H1 (cell line): ENCODE measurements around the gene UBL4B. TPM values are rescaled to one million over a fixed set of nuclear protein-coding genes. Genes with fewer than 3 reads are reported as not detected.

ENCODE experiments used
- CTCF ChIA-PET: fragments of 300-600 bp; sonication (Branson Sonifier 250); formaldehyde crosslinking; loops from one replicate; lab custom pipeline; 2021; ENCODE audit not compliant: partially characterized antibody; lab: Charles Lee
- POLR2A ChIA-PET: fragments of 300-600 bp; sonication (Branson Sonifier 250); formaldehyde crosslinking; loops from one replicate; lab custom pipeline; 2021; ENCODE audit warnings: inconsistent platforms; ENCODE audit not compliant: partially characterized antibody; lab: Charles Lee
- DNase-seq, 2 experiments: peaks; one replicate each; pipeline versions ENCODE4 v3.0.0 to v3.0.0-alpha.2; 2010 to 2022; ENCODE audit warnings: low spot score in 2 of 2, low read depth in 1 of 2, mixed read lengths in 1 of 2
- FAIRE-seq: peaks from 2 replicates; lab custom pipeline; 2011; peaks lifted over from hg19 to GRCh38; lab: Jason Lieb, UNC
- H2AFZ ChIP-seq: 2 replicates; pipeline ENCODE4 v1.8.1; 2012; ENCODE audit warnings: low read length, inconsistent platforms
- H2AK5ac ChIP-seq: 2 replicates; pipeline ENCODE4 v1.6.1; 2013; ENCODE audit warnings: low read depth, low read length
- H2BK120ac ChIP-seq: replicated peaks from 2 replicates; pipeline ENCODE3; 2013; ENCODE audit warnings: low read depth, low read length, inconsistent platforms
- H2BK12ac ChIP-seq: 2 replicates; pipeline ENCODE4 v1.6.1; 2013; ENCODE audit warnings: low read depth, low read length
- H2BK15ac ChIP-seq: 2 replicates; pipeline ENCODE4 v1.6.1; 2013; ENCODE audit warnings: low read length
- H2BK20ac ChIP-seq: 2 replicates; pipeline ENCODE4 v1.6.1; 2013; ENCODE audit warnings: low read length
- H2BK5ac ChIP-seq: 2 replicates; pipeline ENCODE4 v1.6.1; 2013; ENCODE audit warnings: low read depth, low read length
- H3K14ac ChIP-seq: 2 replicates; pipeline ENCODE4 v1.6.1; 2013; ENCODE audit warnings: inconsistent platforms; ENCODE audit not compliant: insufficient read length
- H3K18ac ChIP-seq: 2 replicates; pipeline ENCODE4 v1.6.1; 2013; ENCODE audit warnings: low read length; ENCODE audit errors: extremely low read depth
- H3K23ac ChIP-seq: 2 replicates; pipeline ENCODE4 v1.6.1; 2013; ENCODE audit warnings: inconsistent platforms; ENCODE audit not compliant: insufficient read length
- H3K23me2 ChIP-seq: 2 replicates; pipeline ENCODE4 v1.6.1; 2013; ENCODE audit warnings: low read depth, low read length
- H3K27ac ChIP-seq: 2 replicates; pipeline ENCODE4 v1.6.1; 2011; ENCODE audit warnings: low read depth, low read length, inconsistent platforms
- H3K27me3 ChIP-seq, 4 experiments: replicated peaks in 1 of 4; 1 replicate in 1 of 4; 2 replicates in 3 of 4; pipeline versions ENCODE4 v1.6.1 to v1.8.1; 2011 to 2013; ENCODE audit warnings: low read length in 3 of 4, mild to moderate bottlenecking in 3 of 4, inconsistent platforms in 2 of 4, mixed read lengths in 2 of 4, moderate library complexity in 1 of 4; ENCODE audit not compliant: control insufficient read depth in 3 of 4, insufficient read depth in 3 of 4; ENCODE audit errors: extremely low read depth in 1 of 4
- H3K36me3 ChIP-seq, 4 experiments: 2 replicates each; pipeline versions ENCODE4 v1.6.1 to v1.8.1; 2011 to 2013; ENCODE audit warnings: mild to moderate bottlenecking in 4 of 4, low read length in 3 of 4, moderate library complexity in 2 of 4, control low read depth in 1 of 4, inconsistent platforms in 1 of 4; ENCODE audit not compliant: insufficient read depth in 4 of 4, control insufficient read depth in 2 of 4
- H3K4ac ChIP-seq: replicated peaks from 2 replicates; pipeline ENCODE3; 2013; ENCODE audit warnings: low read length, low read depth, mixed read lengths, inconsistent platforms; ENCODE audit not compliant: insufficient read length
- H3K4me1 ChIP-seq, 4 experiments: replicated peaks in 1 of 4; 1 replicate in 1 of 4; 2 replicates in 3 of 4; pipeline versions ENCODE4 v1.6.1 to v1.8.1; 2011 to 2013; ENCODE audit warnings: low read length in 3 of 4, inconsistent platforms in 2 of 4, mixed read lengths in 1 of 4; ENCODE audit not compliant: insufficient read depth in 4 of 4, control insufficient read depth in 3 of 4
- H3K4me2 ChIP-seq, 2 experiments: 2 replicates each; pipeline versions ENCODE4 v1.6.1 to v1.8.1; 2011 to 2013; ENCODE audit warnings: low read depth in 2 of 2, low read length in 2 of 2, control low read depth in 1 of 2, inconsistent platforms in 1 of 2, mild to moderate bottlenecking in 1 of 2; ENCODE audit not compliant: insufficient read depth in 1 of 2
- H3K4me3 ChIP-seq, 4 experiments: fragments of 200-600, 300-600 bp in 1 of 4; sonication (generic), shearing (Covaris generic), sonication (Bioruptor Twin) in 1 of 4; 2 replicates each; pipeline versions ENCODE4 v1.5.1 to v1.8.1; 2011 to 2016; ENCODE audit warnings: low read length in 4 of 4, low read depth in 3 of 4, control low read depth in 2 of 4, inconsistent platforms in 2 of 4, mild to moderate bottlenecking in 2 of 4, mixed read lengths in 1 of 4, moderate library complexity in 1 of 4; ENCODE audit not compliant: insufficient read depth in 2 of 4; ENCODE audit errors: extremely low read depth in 1 of 4
- H3K56ac ChIP-seq: replicated peaks from 2 replicates; pipeline ENCODE3; 2013; ENCODE audit warnings: low read depth, mild to moderate bottlenecking, mixed read lengths, low read length, inconsistent platforms; ENCODE audit not compliant: insufficient read length
- H3K79me1 ChIP-seq: 2 replicates; pipeline ENCODE4 v1.6.1; 2013; ENCODE audit warnings: low read depth, low read length, control low read depth
- H3K79me2 ChIP-seq, 2 experiments: 2 replicates each; pipeline versions ENCODE4 v1.6.1 to v1.8.1; 2012 to 2013; ENCODE audit warnings: low read length in 2 of 2, mild to moderate bottlenecking in 2 of 2, inconsistent platforms in 1 of 2; ENCODE audit not compliant: insufficient read depth in 2 of 2, control insufficient read depth in 1 of 2
- H3K9ac ChIP-seq, 4 experiments: replicated peaks in 1 of 4; 1 replicate in 1 of 4; 2 replicates in 3 of 4; pipeline versions ENCODE4 v1.6.1 to v1.8.1; 2011 to 2013; ENCODE audit warnings: low read depth in 3 of 4, low read length in 3 of 4, control low read depth in 2 of 4, mild to moderate bottlenecking in 2 of 4, moderate library complexity in 2 of 4, inconsistent platforms in 1 of 4; ENCODE audit errors: extremely low read depth in 1 of 4
- H3K9me3 ChIP-seq, 2 experiments: 2 replicates each; pipeline versions ENCODE4 v1.6.1 to v1.8.1; 2012 to 2013; ENCODE audit warnings: mild to moderate bottlenecking in 2 of 2, moderate library complexity in 2 of 2, control low read depth in 1 of 2, inconsistent platforms in 1 of 2, low read depth in 1 of 2, low read length in 1 of 2, mixed read lengths in 1 of 2; ENCODE audit not compliant: insufficient read depth in 2 of 2
- H4K20me1 ChIP-seq, 2 experiments: replicated peaks in 1 of 2; 2 replicates each; pipeline versions ENCODE3 to v1.8.1; 2011 to 2013; ENCODE audit warnings: inconsistent platforms in 2 of 2, low read length in 2 of 2, mild to moderate bottlenecking in 1 of 2; ENCODE audit not compliant: insufficient read depth in 2 of 2, control insufficient read depth in 1 of 2
- H4K5ac ChIP-seq: 2 replicates; pipeline ENCODE4 v1.6.1; 2013; ENCODE audit warnings: low read length, low read depth, mixed read lengths, inconsistent platforms; ENCODE audit not compliant: insufficient read length
- H4K8ac ChIP-seq: 2 replicates; pipeline ENCODE4 v1.8.0; 2013; ENCODE audit warnings: mild to moderate bottlenecking, moderate library complexity, low read length, inconsistent platforms; ENCODE audit not compliant: insufficient read depth; ENCODE audit errors: extremely low read depth
- H4K91ac ChIP-seq: replicated peaks from 2 replicates; pipeline ENCODE3; 2013; ENCODE audit warnings: low read length, mixed read lengths, inconsistent platforms; ENCODE audit not compliant: insufficient read length
- RBBP5 ChIP-seq: IDR thresholded peaks from 2 replicates; pipeline ENCODE4 v1.7.1; 2012; ENCODE audit warnings: low read depth, mild to moderate bottlenecking, inconsistent platforms, low read length, moderate library complexity, borderline replicate concordance
- TCF12 ChIP-seq: IDR thresholded peaks from 2 replicates; pipeline ENCODE4 v1.6.1; 2011; ENCODE audit warnings: low read depth, mild to moderate bottlenecking, low read length
- YY1 ChIP-seq: IDR thresholded peaks from 2 replicates; pipeline ENCODE4 v1.6.1; 2011; ENCODE audit warnings: low read depth, mild to moderate bottlenecking, low read length
- WGBS, 2 experiments: shearing (Covaris generic) in 1 of 2; methylation state at CpG; one replicate each; pipeline versions ENCODE4 v1.1.6 to v1.1.7; 2013 to 2015; ENCODE audit warnings: low lambda C conversion rate in 2 of 2, mixed read lengths in 2 of 2, inconsistent platforms in 1 of 2, low coverage in 1 of 2, missing lambda C conversion rate in 1 of 2; ENCODE audit not compliant: insufficient replicate concordance in 2 of 2, insufficient coverage in 1 of 2, insufficient read length in 1 of 2; ENCODE audit errors: extremely low coverage in 1 of 2, missing lambda C conversion rate in 1 of 2; 5-methylcytosine and 5-hydroxymethylcytosine counted together
- polyA plus RNA-seq, 7 experiments: library from polyadenylated mRNA; depleted of rRNA in 3 of 7; stranded (reverse) in 5 of 7; unstranded in 2 of 7; fragments of >200 nt in 5 of 7; fragments of 200-250 nt in 2 of 7; gene quantifications; 1 replicate in 5 of 7; 2 replicates in 1 of 7; 4 replicates in 1 of 7; pipeline versions ENCODE4 v1.2.1 to v1.2.3, GENCODE V29; 2011 to 2013; ENCODE audit warnings: missing spikeins in 2 of 7, mixed read lengths in 2 of 7
- total RNA-seq: library from RNA; stranded (reverse); fragmentation: NEBNext Ultra II Directional; extraction: Animal tissue kit (Norgen Biotek cat#: 25700); gene quantifications from 2 replicates; pipeline ENCODE4 v1.2.1, GENCODE V29; 2021

Gene UBL4B
- total and polyA plus RNA-seq, 2 of the 8 experiments (the other 6 are each of a cell fraction or from before 2014, with no cell fraction given), result 0.11 TPM; not detected in 1

DNA sequence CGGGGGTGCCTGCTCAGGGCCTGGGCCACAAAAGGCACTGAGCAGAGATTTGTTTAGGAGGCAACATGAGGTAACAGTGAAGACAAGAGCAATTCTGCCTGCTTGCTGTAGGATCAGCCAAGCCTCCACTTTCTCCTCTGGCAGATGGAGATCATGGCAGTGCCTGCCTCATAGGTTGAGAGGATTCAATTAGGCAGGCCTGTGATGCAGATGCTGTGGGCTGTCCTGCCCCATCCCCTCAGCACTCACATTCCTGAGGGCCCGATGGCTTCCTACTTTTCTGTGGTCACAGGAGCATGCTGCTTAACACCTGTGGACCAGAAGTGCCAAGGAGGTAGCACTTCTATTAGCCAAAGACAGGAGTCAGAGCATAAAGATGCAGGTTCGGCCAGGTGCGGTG is 1.2 kb upstream of the UBL4B start:
- no peaks in the 10 kb centered on the region for H3K4me1 ChIP-seq
- no peak overlapping the region for H2BK12ac ChIP-seq
- no peak overlapping the region for H2AK5ac ChIP-seq
- no peak overlapping the region for H3K14ac ChIP-seq
- H4K5ac ChIP-seq, result no peak overlapping the region
- no peak overlapping the region for H3K18ac ChIP-seq
- no peak overlapping the region for H4K91ac ChIP-seq
- no peak overlapping the region for H2BK15ac ChIP-seq
- H3K36me3 ChIP-seq, result no peaks in the 10 kb centered on the region
- no peaks in the 10 kb centered on the region; a peak in 2 of 7 replicates for H3K27me3 ChIP-seq
- DNase-seq (no peak), FAIRE-seq (no peak)
- no peak overlapping the region for H3K4me3 ChIP-seq
- H2AFZ ChIP-seq, result no peak overlapping the region
- H3K23ac ChIP-seq, result no peak overlapping the region
- H3K4ac ChIP-seq, result no peak overlapping the region
- TF ChIP-seq YY1 (no peak), TCF12 (no peak), RBBP5 (no peak)
- H2BK5ac ChIP-seq, result no peak overlapping the region
- H3K79me2 ChIP-seq, result no peaks in the 10 kb centered on the region
- H3K4me2 ChIP-seq, result no peak overlapping the region
- POLR2A ChIA-PET, result no interaction called here
- H3K9ac ChIP-seq, result no peak overlapping the region
- no peak overlapping the region for H2BK120ac ChIP-seq
- no peaks in the 10 kb centered on the region for H4K20me1 ChIP-seq
- 84% methylated on average over 4 of the region's 4 CpGs; no CpG with 5 or more reads in 1 of the 2 experiments for WGBS, 2 experiments
- H3K23me2 ChIP-seq, result no peaks in the 10 kb centered on the region
- no peaks in the 10 kb centered on the region for H3K9me3 ChIP-seq
- H3K27ac ChIP-seq, result no peak overlapping the region
- CTCF ChIA-PET, result interaction anchor here (27.0 to 52.4 kb wide), 2 partner anchors 24 to 57 kb away, joined by 845 to 1450 read pairs; partner anchors contain the start of genes ALX3 and STRIP1
- no peaks in the 10 kb centered on the region for H3K79me1 ChIP-seq
- H4K8ac ChIP-seq, result no peak overlapping the region
- H2BK20ac ChIP-seq, result no peak overlapping the region
- H3K56ac ChIP-seq, result no peak overlapping the region
